T-helper 2 cell treated with Interferon-gamma antibody and Interleukin-4, amounts not matched to agents 100 ng/mL and 5 ng/mL, for 36 hours (primary cell): ENCODE measurements around the gene ESRRA. TPM values are rescaled to one million over a fixed set of nuclear protein-coding genes. Genes with fewer than 3 reads are reported as not detected.

ENCODE experiments used
- intact Hi-C: fragments of 100-400 bp; cut with micrococcal nuclease; formaldehyde crosslinking; loops from one replicate; pipeline ENCODE4 v1.15.1; 2023
- total RNA-seq: library from RNA; stranded (reverse); gene quantifications from 2 replicates; pipeline ENCODE4 v1.2.3, GENCODE V29; 2022

Gene ESRRA
- total RNA-seq, 1 donor from 2014 or later: 47.6 TPM

DNA sequence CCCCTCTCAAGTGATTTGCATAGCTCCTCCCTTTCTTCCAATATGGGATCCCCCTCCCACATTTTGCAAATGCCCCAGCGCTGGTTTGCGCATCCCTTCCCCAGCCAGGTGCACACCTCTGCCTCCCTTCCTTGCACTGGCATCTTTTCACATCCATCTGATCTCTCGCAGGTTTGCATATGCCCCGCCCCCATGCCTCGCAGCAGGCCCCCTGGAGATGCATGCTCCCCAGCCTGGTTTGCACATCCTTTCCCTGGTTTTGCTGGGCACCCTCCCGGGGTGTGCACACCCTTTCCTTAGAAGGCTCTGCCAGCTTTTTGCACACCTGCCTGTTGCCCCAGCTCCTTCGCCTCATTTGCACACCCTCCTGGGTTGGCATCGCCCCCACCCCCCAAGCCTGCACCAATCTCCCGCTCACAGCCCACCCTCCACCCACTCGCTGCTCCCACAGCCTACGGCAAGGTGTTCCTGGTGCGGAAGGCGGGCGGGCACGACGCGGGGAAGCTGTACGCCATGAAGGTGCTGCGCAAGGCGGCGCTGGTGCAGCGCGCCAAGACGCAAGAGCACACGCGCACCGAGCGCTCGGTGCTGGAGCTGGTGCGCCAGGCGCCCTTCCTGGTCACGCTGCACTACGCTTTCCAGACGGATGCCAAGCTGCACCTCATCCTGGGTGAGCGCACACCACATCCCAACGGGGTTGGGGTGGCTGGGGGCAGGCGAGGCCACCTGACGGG, 54.6 kb downstream of the ESRRA start:
- intact Hi-C loops: loop anchor here (1.0 kb wide), 2 partner anchors 18 to 43 kb away; partner anchors contain the start of gene TRMT112

DNA sequence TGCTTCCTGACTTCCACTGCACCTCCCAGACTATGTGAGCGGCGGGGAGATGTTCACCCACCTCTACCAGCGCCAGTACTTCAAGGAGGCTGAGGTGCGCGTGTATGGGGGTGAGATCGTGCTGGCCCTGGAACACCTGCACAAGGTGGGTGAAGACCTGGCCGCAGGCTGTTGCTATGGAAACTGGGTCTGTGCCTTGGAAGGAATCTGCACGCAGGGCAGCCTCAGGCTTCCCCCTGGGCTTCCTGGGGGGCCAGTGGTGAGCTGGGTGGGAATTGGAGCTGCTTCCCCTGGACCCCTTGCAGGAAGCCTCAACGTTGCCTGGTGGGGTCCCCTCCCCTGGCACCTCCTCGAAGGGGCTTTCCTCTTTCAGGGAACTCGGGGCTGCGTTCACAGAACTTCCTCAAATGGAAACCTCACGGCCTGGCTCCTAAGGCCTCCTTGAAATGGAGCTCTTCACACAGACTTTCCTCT, 55.2 kb downstream of the ESRRA start:
- intact Hi-C loops: no loop called here

DNA sequence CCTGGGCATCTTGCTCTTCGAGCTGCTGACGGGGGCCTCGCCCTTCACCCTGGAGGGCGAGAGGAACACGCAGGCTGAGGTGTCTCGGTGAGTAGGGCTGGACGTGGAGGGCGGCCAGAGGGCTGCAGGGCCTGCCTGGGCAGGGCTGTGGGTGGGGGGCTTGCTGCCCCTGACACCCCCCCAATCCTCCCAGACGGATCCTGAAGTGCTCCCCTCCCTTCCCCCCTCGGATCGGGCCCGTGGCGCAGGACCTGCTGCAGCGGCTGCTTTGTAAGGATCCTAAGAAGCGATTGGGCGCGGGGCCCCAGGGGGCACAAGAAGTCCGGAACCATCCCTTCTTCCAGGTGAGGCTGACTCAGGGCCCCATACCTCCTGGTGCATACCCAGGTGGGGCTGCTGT, 56.3 kb downstream of the ESRRA start:
- intact Hi-C loops: no loop called here

DNA sequence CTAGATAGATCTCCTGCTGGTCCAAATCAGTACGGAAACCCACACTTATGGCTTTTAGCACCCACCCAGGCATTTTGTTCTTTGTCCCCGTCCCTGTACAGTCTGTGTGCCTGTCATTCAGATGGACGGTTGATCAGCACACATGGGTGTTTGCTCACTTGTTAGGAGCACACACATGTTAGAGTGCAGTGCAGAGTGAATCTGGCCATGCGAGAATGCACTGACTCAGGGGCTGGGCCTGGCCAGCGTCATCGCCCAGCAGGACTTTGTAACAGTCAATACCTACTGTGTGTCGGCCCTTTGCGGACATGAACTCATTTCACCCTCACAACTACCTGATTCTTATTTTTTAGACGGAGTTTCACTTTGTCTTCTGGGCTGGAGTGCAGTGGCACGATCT, 57.0 kb downstream of the ESRRA start:
- intact Hi-C loops: no loop called here

DNA sequence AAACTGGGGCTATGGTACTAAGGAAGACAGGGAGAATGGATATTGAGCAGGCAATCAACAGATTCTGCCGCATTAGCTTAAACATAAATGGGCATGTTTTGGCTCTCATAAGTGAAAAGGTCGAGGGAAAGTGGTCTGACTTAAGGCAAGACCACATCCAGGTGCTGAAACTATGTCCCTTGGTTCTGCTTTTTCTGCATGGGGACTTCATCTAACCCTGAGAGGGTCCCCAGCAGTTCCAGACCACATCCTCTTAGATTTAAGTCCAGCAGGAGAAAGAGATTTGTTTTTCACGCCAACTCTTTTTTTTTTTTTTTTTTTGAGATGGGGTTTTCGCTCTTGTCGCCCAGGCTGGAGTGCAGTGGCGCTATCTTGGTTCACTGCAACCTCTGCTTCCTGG, 59.1 kb downstream of the ESRRA start:
- intact Hi-C loops: no loop called here

DNA sequence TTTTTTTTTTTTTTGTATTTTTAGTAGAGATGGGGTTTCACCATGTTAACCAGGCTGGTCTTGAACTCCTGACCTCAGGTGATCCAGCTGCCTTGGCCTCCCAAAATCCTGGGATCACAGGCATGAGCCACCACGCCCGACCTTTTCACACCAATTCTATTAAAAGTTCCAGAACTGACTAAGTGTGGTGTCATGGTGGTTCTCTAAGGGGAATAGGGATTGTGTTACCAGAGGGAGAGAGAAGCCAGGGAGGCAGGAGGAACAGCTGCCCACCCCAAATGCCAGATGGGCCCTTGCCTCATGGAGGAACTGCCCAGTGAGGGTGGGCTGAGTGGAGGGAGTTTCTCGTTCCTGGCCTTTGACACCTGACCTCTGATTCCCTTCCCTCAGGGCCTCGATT, 59.6 kb downstream of the ESRRA start:
- intact Hi-C loops: no loop called here

Other genes starting within 250 kb of the ESRRA start
- 11.1 and 11.4 TPM in 2 replicates for gene MACROD1, start 139.4 kb upstream of the ESRRA start, total RNA-seq
- 267 and 285 TPM in 2 replicates for gene STIP1, start 119.4 kb upstream of the ESRRA start, total RNA-seq
- gene FERMT3, start 98.8 kb upstream of the ESRRA start, total RNA-seq: 210 and 211 TPM in 2 replicates
- gene TRPT1, start 79.3 kb upstream of the ESRRA start, total RNA-seq: 23.0 and 29.5 TPM in 2 replicates
- gene NUDT22, start 79.2 kb upstream of the ESRRA start, total RNA-seq: 77.2 and 79.8 TPM in 2 replicates
- gene DNAJC4, start 75.0 kb upstream of the ESRRA start, total RNA-seq: 27.5 and 29.9 TPM in 2 replicates
- 59.8 and 60.4 TPM in 2 replicates for gene VEGFB, start 70.9 kb upstream of the ESRRA start, total RNA-seq
- gene FKBP2, start 64.4 kb upstream of the ESRRA start, total RNA-seq: 36.6 and 40.3 TPM in 2 replicates
- 141 and 144 TPM in 2 replicates for gene PPP1R14B, start 58.6 kb upstream of the ESRRA start, total RNA-seq
- 12.7 TPM in 2 replicates for gene PLCB3, start 54.0 kb upstream of the ESRRA start, total RNA-seq
- 31.8 and 36.1 TPM in 2 replicates for gene BAD, start 20.9 kb upstream of the ESRRA start, total RNA-seq
- 34.8 and 36.5 TPM in 2 replicates for gene GPR137, start 19.7 kb upstream of the ESRRA start, total RNA-seq
- not detected in 2 replicates for gene KCNK4, start 14.2 kb upstream of the ESRRA start, total RNA-seq
- gene CATSPERZ, start 5.2 kb upstream of the ESRRA start, total RNA-seq: not detected in 2 replicates
- 212 and 218 TPM in 2 replicates for gene TRMT112, start 12.0 kb downstream of the ESRRA start, total RNA-seq
- 114 and 119 TPM in 2 replicates for gene PRDX5, start 12.6 kb downstream of the ESRRA start, total RNA-seq
- 132 and 135 TPM in 2 replicates for gene CCDC88B, start 34.7 kb downstream of the ESRRA start, total RNA-seq
- 39.3 and 42.0 TPM in 2 replicates for gene RPS6KA4, start 53.6 kb downstream of the ESRRA start, total RNA-seq